T-helper 2 cell treated with Interferon-gamma antibody and Interleukin-4, amounts not matched to agents 100 ng/mL and 5 ng/mL, for 36 hours (primary cell): ENCODE measurements around the gene CDCA4. TPM values are rescaled to one million over a fixed set of nuclear protein-coding genes. Genes with fewer than 3 reads are reported as not detected.

Experiments used
- intact Hi-C: fragments of 100-400 bp; cut with micrococcal nuclease; formaldehyde crosslinking; loops from one replicate; pipeline ENCODE4 v1.15.1; 2023
- total RNA-seq: library from RNA; stranded (reverse); gene quantifications from 2 replicates; pipeline ENCODE4 v1.2.3, GENCODE V29; 2022

CDCA4 gene
- total RNA-seq, 1 donor from 2014 or later = 52.6 TPM

DNA sequence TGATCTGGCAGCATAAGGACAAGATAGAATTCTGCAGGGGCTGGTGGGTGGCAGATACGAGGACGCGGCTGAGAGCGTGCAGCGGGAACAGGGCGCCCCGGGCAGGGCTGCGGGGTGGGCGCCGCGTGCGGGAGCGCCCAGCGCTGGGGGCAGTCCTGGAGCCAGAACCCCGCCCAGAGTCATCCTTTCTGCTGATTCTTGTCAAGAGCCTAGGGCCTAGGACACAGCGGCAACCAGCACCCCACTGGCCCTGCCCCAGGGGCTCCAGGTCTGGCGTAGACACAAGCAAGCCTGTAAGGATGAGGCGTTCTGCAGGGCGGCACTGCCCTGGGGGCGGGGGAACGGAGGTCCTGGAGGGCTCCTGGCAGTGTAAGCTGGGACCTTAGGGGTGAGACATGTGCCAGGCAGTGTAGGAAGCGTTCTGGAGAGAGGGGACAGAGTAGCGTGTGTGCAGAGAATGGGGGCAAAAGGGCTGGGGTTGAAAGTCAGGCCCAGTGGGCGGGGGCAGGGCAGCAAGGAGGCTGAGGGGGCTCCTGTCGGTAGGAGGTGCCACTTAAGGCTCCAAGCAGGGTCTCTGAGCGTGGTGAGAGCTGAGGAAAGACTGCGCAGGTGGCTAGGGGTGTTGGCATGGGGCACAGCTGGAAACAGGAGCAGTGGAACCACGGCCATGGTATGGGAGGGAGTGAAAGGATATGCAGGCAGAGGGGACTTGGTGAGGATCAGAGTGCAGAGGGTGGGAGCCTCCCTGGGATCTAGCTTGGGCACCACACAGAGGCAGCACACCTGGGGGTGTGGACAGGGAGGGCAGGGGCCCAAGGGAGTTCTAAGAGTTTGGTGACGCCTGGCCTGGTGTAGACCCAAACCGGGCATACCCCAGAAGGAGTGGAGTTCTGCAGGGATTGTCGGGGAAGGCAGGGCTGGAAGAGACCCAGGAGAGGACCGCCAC lies 41.9 kb downstream of the CDCA4 start:
- intact Hi-C loops = loop anchor here (5.0 kb wide), 1 partner anchor 48 kb away; no protein-coding TSS in a partner anchor

- intact Hi-C loops = loop anchor here (2.0 to 5.0 kb wide), 2 partner anchors 49 to 109 kb away; no protein-coding TSS in a partner anchor
Observed at GRCh38 chr14:104977681-104978653, 42.9 kb downstream of the CDCA4 start, which contains the start of gene AHNAK2. Gene AHNAK2 (minus strand): TSS chr14:104978374. CDS start chr14:104978237, 137 bp downstream.

GRCh38 chr14:104977008-104977680 lies 43.7 kb downstream of the CDCA4 start:
- intact Hi-C loops = loop anchor here (2.0 to 5.0 kb wide), 2 partner anchors 50 to 110 kb away; no protein-coding TSS in a partner anchor

DNA sequence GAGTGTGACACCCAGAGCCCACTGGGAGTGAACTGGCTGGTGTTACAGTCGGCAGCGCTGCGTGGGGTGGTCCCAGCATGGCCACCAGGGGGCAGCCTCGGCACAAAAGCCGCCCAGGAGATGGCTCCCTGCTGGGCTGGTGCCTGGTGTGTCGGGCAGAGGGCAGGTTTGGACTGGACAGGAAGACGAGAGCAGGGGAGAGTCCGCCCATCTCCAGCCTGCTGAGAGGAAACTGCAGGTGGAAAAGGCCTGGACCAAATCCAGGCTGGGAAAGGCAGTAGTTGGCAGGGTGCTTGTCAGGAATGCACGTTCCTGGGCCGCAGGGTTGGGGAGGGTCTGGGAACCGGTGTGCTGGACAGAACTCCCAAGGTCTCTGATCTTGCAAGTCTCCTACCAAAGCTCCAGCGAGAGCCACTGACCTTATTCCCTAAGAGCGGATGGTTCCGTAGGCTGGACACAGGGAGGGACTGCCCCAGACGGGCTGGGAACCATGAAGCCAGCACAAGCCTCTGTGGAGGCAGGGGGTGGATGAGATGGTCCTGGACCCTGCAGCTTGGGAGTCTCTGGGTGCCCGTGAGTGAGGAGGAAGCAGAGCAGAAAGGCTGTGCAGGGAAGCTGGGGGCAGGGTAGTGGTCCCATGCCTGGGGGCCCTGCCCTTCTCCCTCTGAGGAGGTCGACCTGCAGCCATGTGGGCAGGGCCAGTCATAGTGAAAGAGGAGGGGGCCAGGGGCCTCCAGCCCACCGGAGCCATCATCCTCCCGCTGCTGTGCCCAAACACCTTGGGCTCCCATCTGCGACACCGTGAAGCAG lies 44.5 kb downstream of the CDCA4 start:
- intact Hi-C loops = loop anchor here (1.0 to 5.0 kb wide), 3 partner anchors 51 to 110 kb away; no protein-coding TSS in a partner anchor

DNA sequence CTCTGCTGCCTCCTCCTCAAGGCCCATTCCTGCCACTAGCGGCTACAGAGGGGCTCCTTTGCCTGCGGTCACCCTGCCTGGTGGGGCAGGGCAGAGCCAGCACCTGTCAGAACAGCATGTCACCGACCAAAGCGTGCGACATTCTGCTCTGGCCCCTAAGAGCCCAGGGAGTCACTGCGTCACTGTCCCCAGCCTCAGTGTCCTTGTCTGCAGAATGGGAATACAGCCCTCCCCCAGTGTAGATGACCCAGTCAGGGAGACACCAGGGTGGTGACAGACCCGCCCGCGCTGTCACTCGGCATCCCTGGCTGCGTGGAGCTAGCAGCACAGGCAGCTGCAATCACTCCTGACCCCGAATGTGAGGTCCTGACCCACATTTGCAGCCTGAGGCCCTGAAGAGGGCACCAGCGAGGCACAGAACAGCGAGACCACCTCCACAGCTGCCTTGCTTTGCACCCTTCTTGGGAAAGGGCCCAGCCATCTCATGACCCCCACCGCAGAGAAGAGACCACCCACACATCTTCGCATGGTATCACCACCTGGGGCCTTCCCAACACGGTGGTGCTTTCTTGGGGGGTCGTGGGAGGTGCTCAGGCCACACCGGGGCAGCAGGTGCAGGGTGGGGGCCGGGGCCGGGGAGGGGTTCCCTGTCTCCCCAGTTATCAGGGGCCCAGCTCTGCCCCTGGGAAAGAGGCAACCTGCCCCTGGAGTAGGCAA lies 45.2 kb downstream of the CDCA4 start:
- intact Hi-C loops = loop anchor here (1.0 to 5.0 kb wide), 4 partner anchors 52 to 377 kb away; no protein-coding TSS in a partner anchor

GRCh38 chr14:104974665-104975390 lies 46.1 kb downstream of the CDCA4 start:
- intact Hi-C loops = loop anchor here (2.0 to 5.0 kb wide), 2 partner anchors 52 to 378 kb away; no protein-coding TSS in a partner anchor

GRCh38 chr14:104974146-104974541 lies 46.7 kb downstream of the CDCA4 start:
- intact Hi-C loops = loop anchor here (2.0 kb wide), 1 partner anchor 379 kb away; no protein-coding TSS in a partner anchor

- intact Hi-C loops = loop anchor here (2.0 kb wide), 1 partner anchor 379 kb away; no protein-coding TSS in a partner anchor
Observed at GRCh38 chr14:104973385-104974145, 47.3 kb downstream of the CDCA4 start.

DNA sequence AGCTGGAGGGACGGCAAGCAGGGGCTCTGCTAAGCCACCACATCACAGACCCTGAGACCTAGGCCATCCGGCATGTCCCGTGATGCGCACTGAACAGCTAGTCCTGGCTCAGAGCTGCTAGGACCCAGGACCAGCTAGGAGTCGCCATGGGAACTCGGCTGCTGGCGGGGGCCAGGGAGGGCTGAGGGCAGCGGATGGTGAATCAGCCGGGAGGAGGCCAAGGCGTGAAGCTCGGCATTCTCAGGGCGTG lies 47.8 kb downstream of the CDCA4 start:
- intact Hi-C loops = no loop called here

DNA sequence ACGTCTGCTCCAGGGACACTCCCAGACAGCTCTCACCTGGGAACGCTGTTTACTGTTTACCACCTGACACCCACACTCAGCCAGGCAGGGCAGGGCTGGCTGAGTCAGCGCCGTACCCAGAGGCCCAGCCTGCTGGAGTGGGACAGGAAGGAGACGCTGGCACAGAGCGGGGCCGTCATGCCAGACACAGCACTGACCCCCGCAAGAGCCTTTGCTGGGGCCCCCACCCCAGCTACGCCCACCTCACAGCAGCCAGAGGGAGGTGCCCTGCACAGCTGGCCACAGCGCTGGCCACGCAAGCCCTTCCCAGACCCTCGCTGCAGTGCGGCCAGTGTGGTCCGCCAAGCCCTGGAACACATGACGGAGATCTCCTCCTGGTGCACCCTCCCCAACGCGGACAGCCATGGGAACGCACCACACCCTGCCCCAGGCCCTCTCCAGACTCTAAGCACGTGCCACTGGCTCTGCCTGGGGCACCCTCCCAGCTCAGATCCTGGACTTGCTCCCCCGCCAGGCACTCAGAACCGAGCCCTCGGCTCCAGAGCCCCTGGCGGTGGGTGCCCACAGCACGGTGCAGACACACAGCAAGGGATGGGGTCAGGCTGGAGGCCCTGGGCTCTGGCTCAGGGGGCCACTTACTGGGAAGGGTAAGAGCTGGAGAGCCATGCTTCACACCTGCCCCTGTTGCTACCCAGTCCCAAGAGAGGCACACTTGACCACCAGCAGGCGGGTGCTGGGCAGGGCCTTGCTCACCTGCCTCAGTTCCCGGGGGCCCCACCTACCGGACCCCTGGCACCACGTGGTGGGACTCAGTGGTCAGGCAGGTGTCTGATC lies 48.4 kb downstream of the CDCA4 start:
- intact Hi-C loops = no loop called here

DNA sequence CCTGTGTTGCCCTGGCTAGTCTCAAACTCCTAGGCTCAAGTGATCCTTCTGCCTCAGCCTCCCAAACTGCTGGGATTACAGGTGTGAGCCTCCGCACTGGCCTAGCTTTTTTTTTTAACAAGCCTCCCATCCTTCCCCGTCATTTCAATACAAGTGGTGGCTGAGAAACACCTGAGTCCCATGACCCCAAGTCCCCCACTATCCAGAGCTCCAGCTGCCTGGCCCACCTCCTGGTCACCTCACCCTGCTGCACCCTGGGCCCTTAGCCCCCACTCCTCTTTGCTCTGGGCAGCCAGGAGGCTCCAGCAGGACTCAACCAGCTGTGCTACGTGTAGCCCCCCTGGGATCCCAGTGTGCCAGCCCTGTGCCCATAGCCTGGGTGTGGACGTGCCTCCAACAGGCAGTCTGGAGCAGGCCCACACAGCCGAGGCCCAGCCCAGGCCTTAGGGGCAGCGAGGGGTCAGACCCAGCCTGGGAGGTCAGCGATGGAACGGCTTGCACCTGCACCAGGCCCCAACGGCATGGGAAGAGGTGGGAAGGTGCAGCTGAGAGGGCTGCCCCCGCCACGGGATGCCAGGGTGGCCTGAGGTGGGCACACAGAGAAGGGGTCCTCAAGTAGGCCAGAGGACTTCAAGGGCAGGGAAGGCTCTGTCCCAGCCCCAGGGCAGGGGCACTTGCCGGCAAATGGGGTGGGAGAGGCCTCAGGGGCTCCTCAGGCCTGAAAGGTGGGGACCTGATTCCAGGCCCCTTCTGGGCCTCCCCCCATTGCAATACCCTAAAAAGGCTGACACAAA lies 49.2 kb downstream of the CDCA4 start:
- intact Hi-C loops = no loop called here

DNA sequence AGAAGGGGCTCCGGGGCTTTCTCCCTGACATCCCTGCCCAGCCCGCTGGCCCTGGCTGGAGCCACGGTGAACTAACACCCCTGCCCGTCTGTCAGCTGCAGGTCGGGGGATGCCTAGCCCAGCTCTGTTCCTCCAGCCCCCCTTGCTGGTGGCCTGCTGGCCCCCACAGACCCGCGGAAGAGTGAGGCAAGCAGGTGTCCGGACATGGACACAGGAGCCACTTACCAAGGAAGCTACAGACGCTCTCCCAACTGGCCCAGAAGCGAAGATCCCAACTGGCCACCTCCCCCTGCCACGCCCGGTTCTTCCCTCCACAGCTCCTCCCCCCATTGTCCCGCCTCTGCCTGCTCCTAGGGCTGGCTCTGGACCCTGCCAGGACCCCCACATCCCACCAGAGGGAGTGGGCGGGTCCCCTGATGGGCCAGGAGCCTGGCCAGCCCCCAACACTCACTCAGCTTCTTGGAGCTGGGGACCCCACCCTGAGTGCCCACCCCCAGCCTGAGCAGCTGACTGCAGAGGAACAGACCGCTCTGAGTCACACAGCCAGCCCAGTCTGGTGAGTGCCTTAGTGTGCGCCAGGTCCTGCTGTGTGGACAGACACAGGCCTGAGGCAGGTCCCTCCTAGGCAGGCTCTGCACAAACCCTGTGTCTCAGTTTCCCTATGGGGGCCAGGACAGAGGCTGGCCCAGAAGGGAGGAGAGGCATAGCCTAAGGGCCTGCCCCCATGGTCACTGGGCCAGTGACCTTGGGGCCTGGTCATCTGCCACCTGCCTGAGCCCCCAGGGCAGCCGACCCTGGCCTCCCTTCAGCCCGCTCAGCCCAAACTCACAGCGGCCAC lies 50.4 kb downstream of the CDCA4 start:
- intact Hi-C loops = no loop called here

GRCh38 chr14:104969741-104970230 lies 51.1 kb downstream of the CDCA4 start:
- intact Hi-C loops = no loop called here

GRCh38 chr14:104968541-104969401 lies 52.1 kb downstream of the CDCA4 start:
- intact Hi-C loops = no loop called here
